NB4 (cell line): ENCODE results near the gene COL4A1.

Experiments
- DNase-seq: peaks from one replicate; pipeline ENCODE4 v3.0.0; 2010; ENCODE audit warnings: low read depth
- H3K4me3 ChIP-seq: one replicate; pipeline ENCODE4 v1.5.1; 2011; ENCODE audit warnings: mild to moderate bottlenecking, low read depth, low read length, moderate library complexity
- CTCF ChIP-seq: IDR thresholded peaks from one replicate; pipeline ENCODE4 v1.5.1; 2012; ENCODE audit warnings: low read depth, low read length
- MYC ChIP-seq: IDR thresholded peaks from 2 replicates; pipeline ENCODE4 v1.6.1; 2011; ENCODE audit warnings: low read depth, low read length
- POLR2A ChIP-seq: IDR thresholded peaks from 2 replicates; pipeline ENCODE4 v1.6.1; 2011; ENCODE audit warnings: mild to moderate bottlenecking; ENCODE audit not compliant: insufficient read length; ENCODE audit errors: extremely low read depth
- TF ChIP-seq, protein P1 (sequence below): IDR thresholded peaks from 2 replicates; pipeline ENCODE4 v1.6.1; 2011; ENCODE audit warnings: low read depth, low read length

The COL4A1 gene

DNA sequence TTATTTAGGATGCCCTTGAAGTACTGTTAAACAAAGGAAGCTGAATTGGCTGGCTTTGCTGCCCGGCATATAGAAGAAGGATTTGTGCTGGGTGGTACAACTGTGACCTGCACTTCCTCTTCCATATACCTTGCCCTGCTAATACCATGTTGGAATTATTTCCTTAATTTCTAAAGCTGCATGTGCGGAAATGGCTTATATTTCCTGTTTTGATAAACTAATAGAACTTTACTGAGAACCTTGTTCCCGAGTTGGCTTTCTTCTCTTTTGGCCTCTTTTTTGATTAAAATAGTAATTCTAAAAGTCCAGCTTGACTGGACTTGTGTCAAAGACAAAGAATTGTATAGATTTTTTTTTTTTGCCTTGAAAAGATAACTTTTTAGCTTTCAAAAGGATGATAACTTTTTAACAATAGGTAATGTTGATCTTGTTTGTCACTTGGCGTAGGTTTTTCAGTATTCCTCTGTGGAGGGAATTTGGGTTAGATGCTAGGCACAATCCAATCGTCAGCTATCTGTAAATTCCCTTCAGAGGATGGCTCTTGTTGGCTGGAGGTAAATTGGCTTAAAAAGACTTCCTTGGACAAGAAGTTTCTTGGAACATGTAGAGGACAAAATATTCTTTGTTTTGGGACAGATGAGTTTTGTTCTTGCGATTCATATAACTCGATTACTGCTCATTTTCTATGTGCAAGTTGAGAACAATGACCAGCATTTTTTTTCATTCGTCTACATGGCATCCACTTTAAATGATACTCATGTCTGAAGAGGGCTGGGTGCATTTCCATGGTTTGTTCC is 41.5 kb upstream of the COL4A1 start:
- DNase-seq = no peak
- H3K4me3 ChIP-seq = no peak overlapping the region
- TF ChIP-seq MYC = no peak
- TF ChIP-seq, protein P1, sequence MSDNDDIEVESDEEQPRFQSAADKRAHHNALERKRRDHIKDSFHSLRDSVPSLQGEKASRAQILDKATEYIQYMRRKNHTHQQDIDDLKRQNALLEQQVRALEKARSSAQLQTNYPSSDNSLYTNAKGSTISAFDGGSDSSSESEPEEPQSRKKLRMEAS = no peak

- no peak overlapping the region for H3K4me3 ChIP-seq
- DNase-seq = no peak
- TF ChIP-seq MYC (no peak), CTCF (no peak), POLR2A (no peak)
- TF ChIP-seq, protein P1 = no peak
Observed at GRCh38 chr13:110347535-110348308, 40.8 kb upstream of the COL4A1 start.

- TF ChIP-seq CTCF (no peak), MYC (no peak), POLR2A (no peak)
- TF ChIP-seq, protein P1 = no peak
- H3K4me3 ChIP-seq = no peak overlapping the region
- DNase-seq = no peak
Observed at GRCh38 chr13:110347088-110347487, 40.1 kb upstream of the COL4A1 start.

- DNase-seq = no peak
- H3K4me3 ChIP-seq = no peak overlapping the region
- TF ChIP-seq, protein P1 = no peak
- TF ChIP-seq CTCF = no peak
- no peak for TF ChIP-seq POLR2A
- no peak for TF ChIP-seq MYC
Observed at GRCh38 chr13:110346661-110347067, 39.7 kb upstream of the COL4A1 start.

GRCh38 chr13:110345701-110346100 is 38.7 kb upstream of the COL4A1 start:
- no peak for TF ChIP-seq MYC
- TF ChIP-seq, protein P1 = no peak
- TF ChIP-seq POLR2A = no peak
- TF ChIP-seq CTCF = no peak
- DNase-seq = no peak
- no peak overlapping the region for H3K4me3 ChIP-seq

DNA sequence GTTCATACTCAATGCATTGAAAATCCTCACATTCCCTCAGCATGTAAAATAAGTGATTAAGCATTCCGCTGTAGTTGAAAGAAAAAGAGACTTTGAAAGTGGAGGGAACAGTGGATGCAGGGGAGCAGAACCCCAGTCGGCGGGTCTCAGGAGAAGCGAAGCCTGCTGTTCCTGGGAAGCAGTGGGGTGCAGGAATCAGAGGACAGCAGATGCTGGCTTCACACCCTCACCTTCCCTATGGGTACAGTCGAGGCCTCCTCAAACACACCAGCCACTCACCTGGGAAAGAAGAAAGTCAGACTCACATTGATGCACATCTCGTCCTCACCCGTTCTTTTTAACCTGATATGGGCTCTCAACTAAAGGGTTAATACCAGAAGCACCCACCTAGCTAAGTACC is 38.3 kb upstream of the COL4A1 start:
- TF ChIP-seq MYC (no peak), POLR2A (no peak), CTCF (no peak)
- TF ChIP-seq, protein P1 = no peak
- no peak overlapping the region for H3K4me3 ChIP-seq
- no peak for DNase-seq
